ENCODE measurements around the gene FRYL. TPM values are rescaled to one million over a fixed set of nuclear protein-coding genes. Genes with fewer than 3 reads are reported as not detected.

The FRYL gene
- polyA plus RNA-seq, 2 donors = 8.9 to 12.8 TPM

DNA sequence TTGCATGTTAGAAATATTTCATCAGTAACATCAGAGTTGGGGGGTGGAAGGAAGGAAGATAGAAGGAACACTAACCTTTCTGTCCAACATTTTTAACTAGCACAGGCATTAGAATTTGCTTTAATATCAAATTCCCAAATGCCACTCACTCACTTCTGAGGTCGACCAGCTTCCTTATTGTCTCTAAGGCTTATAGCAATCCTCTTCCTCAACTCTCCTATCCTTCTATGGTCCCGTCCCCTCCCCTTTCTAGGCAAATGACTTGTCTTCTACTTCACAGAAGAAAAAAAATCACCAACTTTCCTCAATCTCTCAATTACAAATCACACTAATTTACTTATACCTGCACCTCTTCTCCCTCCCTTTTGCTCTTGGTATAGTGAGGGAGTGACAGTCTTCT is 189.2 kb downstream of the FRYL start:
- WGBS, 2 donors = 90 to 93% methylated on average over 2 of the region's 2 CpGs
- Histone ChIP-seq H3K4me1 (ENCODE audit: control insufficient read depth in 2 of 2, insufficient read depth in 2 of 2, low read length in 1 of 2) (no peaks in the 10 kb centered on the region), H3K36me3 (ENCODE audit: control insufficient read depth in 2 of 2, insufficient read depth in 2 of 2, low read length in 1 of 2) (peaks cover 0 to 3% of the 10 kb centered on the region in 2 donors), H3K4me3 (ENCODE audit: low read depth in 1 of 2, low read length in 2 of 2) (no peak overlapping the region), H3K27ac (ENCODE audit: low read depth in 2 of 2, low read length in 1 of 2) (no peak overlapping the region), H3K9me3 (ENCODE audit: control insufficient read depth in 2 of 2, insufficient read depth in 1 of 2, low read depth in 1 of 2, low read length in 1 of 2) (no peaks in the 10 kb centered on the region), H3K27me3 (ENCODE audit: control insufficient read depth in 1 of 2, insufficient read depth in 2 of 2, low read length in 2 of 2) (no peaks in the 10 kb centered on the region)

DNA sequence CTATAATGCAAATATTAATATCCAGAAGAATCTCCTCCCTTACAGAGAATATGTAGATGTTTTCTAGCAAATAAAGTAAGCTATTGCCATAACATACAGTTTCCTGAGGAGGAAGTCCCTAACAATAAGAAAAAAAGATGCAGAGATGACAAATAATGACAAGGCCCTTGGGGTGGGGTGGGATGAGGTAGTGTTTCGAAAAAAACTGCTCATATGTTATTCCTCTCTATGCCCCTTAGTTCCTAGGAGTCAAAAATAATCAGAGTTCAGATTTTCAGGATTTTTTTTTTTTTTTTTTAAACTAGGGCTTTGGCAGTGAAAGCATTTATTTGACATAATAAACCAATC is 191.0 kb downstream of the FRYL start:
- Histone ChIP-seq H3K9me3 (ENCODE audit: control insufficient read depth in 2 of 2, insufficient read depth in 1 of 2, low read depth in 1 of 2, low read length in 1 of 2) (no peaks in the 10 kb centered on the region), H3K4me1 (ENCODE audit: control insufficient read depth in 2 of 2, insufficient read depth in 2 of 2, low read length in 1 of 2) (no peaks in the 10 kb centered on the region), H3K36me3 (ENCODE audit: control insufficient read depth in 2 of 2, insufficient read depth in 2 of 2, low read length in 1 of 2) (peaks cover 0 to 3% of the 10 kb centered on the region in 2 donors), H3K27me3 (ENCODE audit: control insufficient read depth in 1 of 2, insufficient read depth in 2 of 2, low read length in 2 of 2) (no peaks in the 10 kb centered on the region), H3K4me3 (ENCODE audit: low read depth in 1 of 2, low read length in 2 of 2) (no peak overlapping the region), H3K27ac (ENCODE audit: low read depth in 2 of 2, low read length in 1 of 2) (no peak overlapping the region)
- 91 to 98% methylated on average over 1 of the region's 1 CpG for WGBS, 2 donors

DNA sequence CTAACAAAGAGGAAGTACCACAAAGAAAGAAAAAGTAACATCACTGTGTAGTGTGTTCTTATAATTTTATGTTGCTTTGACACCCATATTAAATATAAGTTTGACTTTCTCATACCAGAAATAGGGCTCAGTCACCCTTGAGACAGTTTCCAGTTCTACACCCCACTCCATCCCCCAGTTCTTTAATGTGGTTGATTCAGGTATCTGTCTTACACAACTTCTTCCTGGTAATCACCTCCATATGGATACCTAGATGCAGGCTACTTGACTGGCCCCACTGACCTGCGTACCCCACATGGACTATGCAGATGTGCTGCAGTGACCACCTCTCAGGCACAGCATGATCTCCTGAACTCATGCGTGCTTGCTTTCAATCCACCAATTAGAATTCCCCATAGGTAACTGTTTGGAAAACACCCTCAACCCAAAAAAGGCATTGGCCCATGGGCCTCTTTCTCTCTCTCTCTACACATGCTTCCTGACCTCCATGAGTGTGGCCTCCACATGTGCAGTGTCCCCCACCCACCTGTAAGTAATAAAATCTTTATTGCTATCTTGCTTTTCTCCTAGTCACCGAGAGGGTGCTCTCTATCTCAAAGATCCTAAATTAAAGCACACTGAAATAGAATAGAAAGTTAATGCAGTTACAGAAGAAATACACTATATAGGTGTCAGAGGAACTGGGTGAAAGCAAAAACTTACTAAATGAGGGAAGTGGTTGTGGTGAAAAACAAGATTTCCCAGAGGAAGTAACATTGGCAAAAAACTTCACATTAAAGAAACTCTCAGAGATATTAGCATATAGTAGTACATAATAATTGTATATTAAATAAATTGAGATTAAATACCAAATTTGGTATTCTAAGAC is 191.6 kb downstream of the FRYL start:
- H3K36me3 ChIP-seq (ENCODE audit: control insufficient read depth in 2 of 2, insufficient read depth in 2 of 2, low read length in 1 of 2) = peaks cover 0 to 3% of the 10 kb centered on the region in 2 donors
- H3K4me3 ChIP-seq (ENCODE audit: low read depth in 1 of 2, low read length in 2 of 2) = no peak overlapping the region
- H3K9me3 ChIP-seq (ENCODE audit: control insufficient read depth in 2 of 2, insufficient read depth in 1 of 2, low read depth in 1 of 2, low read length in 1 of 2) = no peaks in the 10 kb centered on the region
- H3K4me1 ChIP-seq (ENCODE audit: control insufficient read depth in 2 of 2, insufficient read depth in 2 of 2, low read length in 1 of 2) = no peaks in the 10 kb centered on the region
- H3K27ac ChIP-seq (ENCODE audit: low read depth in 2 of 2, low read length in 1 of 2) = no peak overlapping the region
- 71 to 74% methylated on average over 3 of the region's 3 CpGs for WGBS, 2 donors
- no peaks in the 10 kb centered on the region for H3K27me3 ChIP-seq (ENCODE audit: control insufficient read depth in 1 of 2, insufficient read depth in 2 of 2, low read length in 2 of 2)

DNA sequence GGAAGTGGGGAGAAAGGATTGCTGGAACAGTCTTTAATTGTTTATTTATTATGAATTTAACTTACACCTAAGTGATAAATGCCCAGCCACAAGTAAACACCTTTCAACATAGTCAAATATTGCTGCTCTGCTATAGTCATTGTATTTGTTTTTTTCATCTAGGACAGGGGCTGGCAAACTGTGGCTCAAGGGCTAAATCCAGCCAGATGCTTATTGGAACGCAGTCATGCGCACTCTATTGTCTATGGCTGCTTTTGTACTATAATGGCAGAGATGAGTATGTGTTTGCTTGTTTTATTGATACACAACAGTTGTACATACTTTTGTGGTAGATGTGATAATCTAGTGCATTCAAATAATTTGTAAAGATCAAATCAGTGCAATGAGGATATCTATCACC is 194.7 kb downstream of the FRYL start:
- WGBS, 2 donors = 94 to 97% methylated on average over 2 of the region's 2 CpGs

DNA sequence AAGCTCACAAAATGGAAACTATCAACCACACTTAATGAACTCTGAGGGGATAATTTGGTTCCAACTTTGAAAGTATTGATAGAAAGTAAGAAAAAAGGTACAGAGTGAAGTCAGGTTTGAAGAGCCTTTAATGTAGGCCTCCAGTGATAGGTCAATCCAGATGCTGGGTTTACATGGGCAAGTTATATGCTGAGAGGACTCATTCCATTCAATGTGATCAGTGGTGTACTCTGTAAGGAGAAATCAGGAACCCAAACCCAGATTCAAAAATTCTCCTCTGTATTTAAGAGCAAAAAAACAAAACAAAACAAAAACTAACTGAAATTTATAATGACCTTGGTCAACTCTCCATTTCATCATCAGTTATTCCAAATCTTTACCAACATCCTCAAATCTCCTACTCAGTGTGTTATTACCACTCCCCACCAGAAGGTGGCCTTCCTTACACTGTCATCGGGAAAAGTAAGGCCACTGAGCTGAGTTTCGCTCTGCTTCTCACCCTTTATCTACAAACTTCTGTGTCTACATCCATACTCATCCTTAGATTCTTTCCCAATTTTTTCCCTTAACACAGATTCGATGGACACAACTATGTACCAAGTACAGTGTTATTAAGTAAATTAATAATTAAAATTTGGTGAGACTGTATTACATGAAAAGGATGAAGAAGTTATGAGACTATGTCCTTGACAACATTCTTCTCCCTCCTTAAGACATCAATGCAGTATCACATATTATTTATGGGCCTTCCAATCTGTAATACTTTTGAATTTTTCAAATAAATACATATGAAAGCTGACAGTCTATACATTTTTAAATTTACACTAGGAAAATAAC is 201.7 kb downstream of the FRYL start:
- H3K27me3 ChIP-seq (ENCODE audit: control insufficient read depth in 1 of 2, insufficient read depth in 2 of 2, low read length in 2 of 2) = no peaks in the 10 kb centered on the region
- H3K36me3 ChIP-seq (ENCODE audit: control insufficient read depth in 2 of 2, insufficient read depth in 2 of 2, low read length in 1 of 2) = peaks cover 3 to 4% of the 10 kb centered on the region in 2 donors
- no peaks in the 10 kb centered on the region for H3K4me1 ChIP-seq (ENCODE audit: control insufficient read depth in 2 of 2, insufficient read depth in 2 of 2, low read length in 1 of 2)
- H3K4me3 ChIP-seq (ENCODE audit: low read depth in 1 of 2, low read length in 2 of 2) = no peak overlapping the region
- H3K9me3 ChIP-seq (ENCODE audit: control insufficient read depth in 2 of 2, insufficient read depth in 1 of 2, low read depth in 1 of 2, low read length in 1 of 2) = no peaks in the 10 kb centered on the region
- 6 to 7% methylated on average over 3 of the region's 3 CpGs for WGBS, 2 donors
- H3K27ac ChIP-seq (ENCODE audit: low read depth in 2 of 2, low read length in 1 of 2) = no peak overlapping the region

More for the DNA sequence above, 194.7 kb downstream of the FRYL start:
- Histone ChIP-seq H3K4me1 (ENCODE audit: control insufficient read depth in 2 of 2, insufficient read depth in 2 of 2, low read length in 1 of 2) (no peaks in the 10 kb centered on the region), H3K27me3 (ENCODE audit: control insufficient read depth in 1 of 2, insufficient read depth in 2 of 2, low read length in 2 of 2) (no peaks in the 10 kb centered on the region), H3K27ac (ENCODE audit: low read depth in 2 of 2, low read length in 1 of 2) (no peak overlapping the region), H3K9me3 (ENCODE audit: control insufficient read depth in 2 of 2, insufficient read depth in 1 of 2, low read depth in 1 of 2, low read length in 1 of 2) (no peaks in the 10 kb centered on the region), H3K4me3 (ENCODE audit: low read depth in 1 of 2, low read length in 2 of 2) (no peak overlapping the region), H3K36me3 (ENCODE audit: control insufficient read depth in 2 of 2, insufficient read depth in 2 of 2, low read length in 1 of 2) (peaks cover 0 to 7% of the 10 kb centered on the region in 2 donors)

DNA sequence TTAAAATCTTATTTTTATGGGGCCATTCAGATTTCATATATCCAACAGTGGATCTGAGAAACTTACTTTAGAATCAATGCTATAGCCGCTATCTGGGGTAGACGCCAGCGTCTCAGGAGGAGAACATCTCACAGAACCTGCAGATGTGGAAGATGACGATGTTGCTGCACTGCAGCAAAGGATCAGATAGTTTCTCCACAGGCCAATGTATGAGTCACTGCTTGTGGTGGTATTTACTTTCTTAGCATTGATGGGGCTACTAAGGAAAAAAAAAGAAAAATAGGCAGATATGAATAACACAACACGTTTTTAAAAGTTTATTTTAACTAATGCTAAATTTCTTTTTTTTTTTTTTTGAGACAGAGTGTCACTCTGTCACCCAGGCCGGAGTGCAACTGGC is 204.1 kb downstream of the FRYL start:
- 88 to 90% methylated on average over 6 of the region's 6 CpGs for WGBS, 2 donors
- no peak overlapping the region for H3K4me3 ChIP-seq (ENCODE audit: low read depth in 1 of 2, low read length in 2 of 2)
- no peaks in the 10 kb centered on the region for H3K27me3 ChIP-seq (ENCODE audit: control insufficient read depth in 1 of 2, insufficient read depth in 2 of 2, low read length in 2 of 2)
- H3K36me3 ChIP-seq (ENCODE audit: control insufficient read depth in 2 of 2, insufficient read depth in 2 of 2, low read length in 1 of 2) = peaks cover 3 to 4% of the 10 kb centered on the region in 2 donors
- H3K9me3 ChIP-seq (ENCODE audit: control insufficient read depth in 2 of 2, insufficient read depth in 1 of 2, low read depth in 1 of 2, low read length in 1 of 2) = no peaks in the 10 kb centered on the region
- no peaks in the 10 kb centered on the region for H3K4me1 ChIP-seq (ENCODE audit: control insufficient read depth in 2 of 2, insufficient read depth in 2 of 2, low read length in 1 of 2)
- H3K27ac ChIP-seq (ENCODE audit: low read depth in 2 of 2, low read length in 1 of 2) = no peak overlapping the region

DNA sequence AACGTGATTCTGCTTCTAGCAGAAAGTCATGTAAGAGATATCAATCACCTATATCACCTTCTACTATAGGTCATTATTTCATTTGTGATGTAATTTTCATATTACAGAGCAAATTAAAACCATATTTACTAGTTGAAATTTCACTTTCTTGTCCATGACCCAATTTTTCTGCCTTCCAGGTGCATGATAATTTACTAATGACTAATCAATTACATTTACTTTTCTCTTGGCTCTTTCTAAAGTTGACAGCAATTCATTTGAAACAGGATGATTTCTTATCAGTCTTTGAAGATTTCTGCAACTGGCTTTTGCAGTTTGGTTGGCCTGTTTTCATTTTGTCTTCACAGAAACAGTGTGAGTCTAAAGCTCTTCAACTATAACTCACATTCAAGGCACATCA is 208.6 kb downstream of the FRYL start:
- Histone ChIP-seq H3K4me3 (ENCODE audit: low read depth in 1 of 2, low read length in 2 of 2) (no peak overlapping the region), H3K27ac (ENCODE audit: low read depth in 2 of 2, low read length in 1 of 2) (no peak overlapping the region), H3K36me3 (ENCODE audit: control insufficient read depth in 2 of 2, insufficient read depth in 2 of 2, low read length in 1 of 2) (peaks cover 4 to 9% of the 10 kb centered on the region in 2 donors), H3K9me3 (ENCODE audit: control insufficient read depth in 2 of 2, insufficient read depth in 1 of 2, low read depth in 1 of 2, low read length in 1 of 2) (no peaks in the 10 kb centered on the region), H3K4me1 (ENCODE audit: control insufficient read depth in 2 of 2, insufficient read depth in 2 of 2, low read length in 1 of 2) (no peaks in the 10 kb centered on the region), H3K27me3 (ENCODE audit: control insufficient read depth in 1 of 2, insufficient read depth in 2 of 2, low read length in 2 of 2) (no peaks in the 10 kb centered on the region)
- WGBS, 2 donors = 79 to 80% methylated on average over 1 of the region's 1 CpG

DNA sequence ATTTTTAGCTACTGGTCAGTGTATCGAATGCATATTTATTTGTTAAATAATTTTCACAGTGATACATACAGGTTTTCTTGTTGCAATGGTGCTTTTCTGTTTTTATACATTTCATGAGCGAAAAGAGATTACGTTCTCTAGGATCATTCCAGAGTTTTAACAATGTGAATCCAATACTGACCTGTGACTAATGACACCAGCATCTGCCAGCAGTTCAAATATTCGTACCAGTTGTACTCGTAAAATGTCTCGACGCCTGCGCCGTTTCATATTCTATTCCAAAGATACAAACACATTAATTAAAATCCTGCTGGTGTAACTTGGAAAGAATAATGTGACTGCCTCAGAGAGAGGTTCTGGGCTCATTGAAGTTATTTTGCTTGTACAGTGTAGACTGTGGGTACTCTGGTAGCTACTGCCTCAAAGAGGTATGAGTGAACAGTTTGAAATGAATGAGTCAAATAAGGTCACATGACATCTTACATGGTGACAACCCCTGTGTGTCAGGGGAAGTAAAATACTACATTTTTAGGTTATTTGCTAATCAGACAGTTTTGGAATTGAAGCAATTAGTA is 209.3 kb downstream of the FRYL start:
- peaks cover 4 to 9% of the 10 kb centered on the region in 2 donors for H3K36me3 ChIP-seq (ENCODE audit: control insufficient read depth in 2 of 2, insufficient read depth in 2 of 2, low read length in 1 of 2)
- H3K4me3 ChIP-seq (ENCODE audit: low read depth in 1 of 2, low read length in 2 of 2) = no peak overlapping the region
- H3K9me3 ChIP-seq (ENCODE audit: control insufficient read depth in 2 of 2, insufficient read depth in 1 of 2, low read depth in 1 of 2, low read length in 1 of 2) = no peaks in the 10 kb centered on the region
- H3K4me1 ChIP-seq (ENCODE audit: control insufficient read depth in 2 of 2, insufficient read depth in 2 of 2, low read length in 1 of 2) = no peaks in the 10 kb centered on the region
- no peak overlapping the region for H3K27ac ChIP-seq (ENCODE audit: low read depth in 2 of 2, low read length in 1 of 2)
- no peaks in the 10 kb centered on the region for H3K27me3 ChIP-seq (ENCODE audit: control insufficient read depth in 1 of 2, insufficient read depth in 2 of 2, low read length in 2 of 2)
- WGBS, 2 donors = 95 to 96% methylated on average over 9 of the region's 9 CpGs

DNA sequence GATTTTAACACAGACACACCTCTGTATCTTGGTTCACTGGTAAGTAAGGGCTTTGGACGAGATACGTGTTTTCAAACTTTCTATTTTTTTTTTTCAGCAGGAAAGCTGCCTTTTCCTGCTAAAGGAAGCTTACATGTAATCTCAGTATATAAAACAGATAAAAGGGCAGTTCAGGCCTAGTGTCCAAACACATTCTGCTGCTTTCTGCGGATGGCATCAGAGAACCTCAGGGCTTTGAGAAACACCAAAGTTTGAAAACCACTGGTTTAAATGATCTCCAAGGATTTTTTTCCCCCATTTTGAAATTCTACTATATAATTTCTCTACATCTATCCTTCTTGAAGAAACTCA is 214.1 kb downstream of the FRYL start:
- Histone ChIP-seq H3K27me3 (ENCODE audit: control insufficient read depth in 1 of 2, insufficient read depth in 2 of 2, low read length in 2 of 2) (no peaks in the 10 kb centered on the region), H3K4me1 (ENCODE audit: control insufficient read depth in 2 of 2, insufficient read depth in 2 of 2, low read length in 1 of 2) (no peaks in the 10 kb centered on the region), H3K4me3 (ENCODE audit: low read depth in 1 of 2, low read length in 2 of 2) (no peak overlapping the region), H3K9me3 (ENCODE audit: control insufficient read depth in 2 of 2, insufficient read depth in 1 of 2, low read depth in 1 of 2, low read length in 1 of 2) (no peaks in the 10 kb centered on the region), H3K27ac (ENCODE audit: low read depth in 2 of 2, low read length in 1 of 2) (no peak overlapping the region), H3K36me3 (ENCODE audit: control insufficient read depth in 2 of 2, insufficient read depth in 2 of 2, low read length in 1 of 2) (peaks cover 0 to 9% of the 10 kb centered on the region in 2 donors)
- WGBS, 2 donors = 66 to 82% methylated on average over 3 of the region's 3 CpGs
